Ascending aorta (tissue), 2 donors: ENCODE measurements around the gene KRT28. TPM values are rescaled to one million over a fixed set of nuclear protein-coding genes. Genes with fewer than 3 reads are reported as not detected.

Experiments used
- DNase-seq, 2 donors: peaks; one replicate each; pipeline ENCODE4 v3.0.0-alpha.2; 2019; ENCODE audit warnings: low spot score in 2 of 2
- H3K27ac ChIP-seq, 2 donors: fragments of 200-600 bp; sonication (generic); one replicate each; pipeline ENCODE4 v1.5.1; 2016 to 2017; ENCODE audit warnings: mild to moderate bottlenecking in 1 of 2
- H3K27me3 ChIP-seq: fragments of 200-600 bp; sonication (generic); one replicate; pipeline ENCODE4 v1.5.1; 2017
- H3K36me3 ChIP-seq, 2 donors: fragments of 200-600 bp; sonication (generic); one replicate each; pipeline ENCODE4 v1.5.1; 2016
- H3K4me1 ChIP-seq, 2 donors: fragments of 200-600 bp; sonication (generic); one replicate each; pipeline ENCODE4 v1.5.1; 2016 to 2017; ENCODE audit warnings: mild to moderate bottlenecking in 1 of 2
- H3K4me3 ChIP-seq, 2 donors: fragments of 200-600 bp; sonication (generic); one replicate each; pipeline ENCODE4 v1.5.1; 2016 to 2017; ENCODE audit warnings: mild to moderate bottlenecking in 1 of 2
- H3K9me3 ChIP-seq, 2 donors: fragments of 200-600 bp; sonication (generic); one replicate each; pipeline ENCODE4 v1.5.1; 2016
- intact Hi-C: fragments of 100-400 bp; cut with DNase I; formaldehyde crosslinking; loops from one replicate; pipeline ENCODE4 v1.15.1; 2023
- total RNA-seq: library from RNA; depleted of rRNA; stranded (reverse); fragments of >200 nt; gene quantifications from one replicate; pipeline ENCODE4 v1.1.0, GENCODE V29; 2016
- TF ChIP-seq, protein P1 (sequence below), 3 experiments: fragments of 200-600 bp in 2 of 3; fragments of 450-650 bp in 1 of 3; sonication (generic) in 2 of 3; IDR thresholded peaks; one replicate each; pipeline ENCODE4 v1.5.1; 2016 to 2019; ENCODE audit warnings: antibody characterized with exemption in 3 of 3, mild to moderate bottlenecking in 1 of 3, moderate library complexity in 1 of 3

The KRT28 gene
- total RNA-seq, 1 donor from 2014 or later: not detected

DNA sequence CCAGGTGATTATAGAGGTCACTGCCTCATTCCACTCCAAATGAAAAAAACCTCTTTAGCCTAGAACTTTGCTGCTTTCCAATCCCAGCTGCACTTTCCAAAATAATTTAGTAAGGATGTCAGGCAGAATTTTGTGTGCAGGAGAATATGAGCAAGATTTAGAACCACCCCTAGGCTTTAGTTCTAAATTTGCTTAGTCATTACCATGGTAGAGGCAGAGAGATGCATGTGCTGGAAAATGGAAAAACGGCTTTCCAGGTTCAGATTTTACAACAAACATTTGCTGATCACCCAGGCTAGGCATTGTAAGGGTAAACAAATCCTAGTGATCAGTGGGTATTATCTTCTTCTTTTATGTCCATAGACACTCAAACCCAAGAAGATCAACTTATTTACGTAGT is 34.1 kb downstream of the KRT28 start:
- intact Hi-C loops: no loop called here

GRCh38 chr17:40763752-40764151 is 36.0 kb downstream of the KRT28 start:
- H3K4me3 ChIP-seq: no peak overlapping the region
- H3K27me3 ChIP-seq: no peaks in the 10 kb centered on the region
- TF ChIP-seq, protein P1, sequence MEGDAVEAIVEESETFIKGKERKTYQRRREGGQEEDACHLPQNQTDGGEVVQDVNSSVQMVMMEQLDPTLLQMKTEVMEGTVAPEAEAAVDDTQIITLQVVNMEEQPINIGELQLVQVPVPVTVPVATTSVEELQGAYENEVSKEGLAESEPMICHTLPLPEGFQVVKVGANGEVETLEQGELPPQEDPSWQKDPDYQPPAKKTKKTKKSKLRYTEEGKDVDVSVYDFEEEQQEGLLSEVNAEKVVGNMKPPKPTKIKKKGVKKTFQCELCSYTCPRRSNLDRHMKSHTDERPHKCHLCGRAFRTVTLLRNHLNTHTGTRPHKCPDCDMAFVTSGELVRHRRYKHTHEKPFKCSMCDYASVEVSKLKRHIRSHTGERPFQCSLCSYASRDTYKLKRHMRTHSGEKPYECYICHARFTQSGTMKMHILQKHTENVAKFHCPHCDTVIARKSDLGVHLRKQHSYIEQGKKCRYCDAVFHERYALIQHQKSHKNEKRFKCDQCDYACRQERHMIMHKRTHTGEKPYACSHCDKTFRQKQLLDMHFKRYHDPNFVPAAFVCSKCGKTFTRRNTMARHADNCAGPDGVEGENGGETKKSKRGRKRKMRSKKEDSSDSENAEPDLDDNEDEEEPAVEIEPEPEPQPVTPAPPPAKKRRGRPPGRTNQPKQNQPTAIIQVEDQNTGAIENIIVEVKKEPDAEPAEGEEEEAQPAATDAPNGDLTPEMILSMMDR (IDR thresholded peaks at IDR 0.05): no peak
- H3K4me1 ChIP-seq: no peaks in the 10 kb centered on the region
- peaks cover 12 to 44% of the 10 kb centered on the region in 2 donors for H3K9me3 ChIP-seq
- H3K27ac ChIP-seq: no peak overlapping the region
- intact Hi-C loops: no loop called here
- no peaks in the 10 kb centered on the region for H3K36me3 ChIP-seq
- no peak for DNase-seq

More for the DNA sequence above, 34.1 kb downstream of the KRT28 start:
- no peak overlapping the region for H3K27ac ChIP-seq
- TF ChIP-seq, protein P1 (IDR thresholded peaks at IDR 0.05): no peak
- no peak overlapping the region for H3K4me3 ChIP-seq
- no peaks in the 10 kb centered on the region for H3K36me3 ChIP-seq
- H3K9me3 ChIP-seq: peaks cover 6 to 25% of the 10 kb centered on the region in 2 donors
- no peaks in the 10 kb centered on the region for H3K4me1 ChIP-seq
- DNase-seq: no peak
- H3K27me3 ChIP-seq: no peaks in the 10 kb centered on the region

- H3K9me3 ChIP-seq: peaks cover 12 to 46% of the 10 kb centered on the region in 2 donors
Observed at GRCh38 chr17:40760105-40761016, 39.4 kb downstream of the KRT28 start.

GRCh38 chr17:40755231-40755630 is 44.5 kb downstream of the KRT28 start, which contains the start of gene KRT25:
Gene KRT25, minus strand, starts transcription at chr17:40755331. Its CDS starts 60 bp downstream, at chr17:40755271.
- no peak within 1 kb of the TSS for H3K27ac ChIP-seq
- H3K4me3 ChIP-seq: no peak within 1 kb of the TSS
- TF ChIP-seq, protein P1 (IDR thresholded peaks at IDR 0.05): no peak
- intact Hi-C loops: no loop called here
- no peak for DNase-seq
- no peaks in the 10 kb centered on the region for H3K4me1 ChIP-seq
- peaks cover 4 to 16% of the 10 kb centered on the region in 2 donors for H3K9me3 ChIP-seq
- no peaks in the 10 kb centered on the region for H3K36me3 ChIP-seq
- no peaks in the 10 kb centered on the region for H3K27me3 ChIP-seq

More at GRCh38 chr17:40760105-40761016, 39.4 kb downstream of the KRT28 start:
- DNase-seq: no peak
- intact Hi-C loops: no loop called here
- Histone ChIP-seq H3K27me3 (no peaks in the 10 kb centered on the region), H3K4me3 (no peak overlapping the region), H3K27ac (no peak overlapping the region), H3K4me1 (no peaks in the 10 kb centered on the region), H3K36me3 (no peaks in the 10 kb centered on the region)
- TF ChIP-seq, protein P1 (IDR thresholded peaks at IDR 0.05): no peak

DNA sequence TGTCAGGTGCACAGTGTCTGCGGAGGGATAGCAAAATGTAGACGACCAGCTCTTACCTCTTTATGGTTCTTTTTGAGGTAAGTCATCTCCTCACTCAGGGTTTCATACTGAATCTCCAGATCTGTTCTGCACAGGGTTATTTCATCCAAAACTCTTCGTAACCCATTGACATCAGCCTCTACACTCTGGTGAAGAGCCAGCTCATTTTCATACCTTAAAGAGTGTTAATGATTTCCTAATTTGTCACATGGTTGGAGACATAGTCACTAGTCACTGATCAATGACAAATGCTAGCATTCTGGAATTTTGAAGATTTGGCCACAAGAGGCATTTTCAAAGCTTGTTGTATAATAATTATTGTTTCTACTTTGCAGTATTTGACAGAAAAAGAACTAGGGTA is 46.0 kb downstream of the KRT28 start:
- H3K9me3 ChIP-seq: peaks cover 0 to 2% of the 10 kb centered on the region in 2 donors
- intact Hi-C loops: no loop called here
- no peaks in the 10 kb centered on the region for H3K4me1 ChIP-seq
- H3K27ac ChIP-seq: no peak overlapping the region
- no peaks in the 10 kb centered on the region for H3K27me3 ChIP-seq
- no peaks in the 10 kb centered on the region for H3K36me3 ChIP-seq
- no peak overlapping the region for H3K4me3 ChIP-seq
- TF ChIP-seq, protein P1 (IDR thresholded peaks at IDR 0.05): no peak
- no peak for DNase-seq
